C4-2B (cell line): Measurements from ENCODE around the gene CYP2S1.

Experiments
- ZFX ChIP-seq: fragments of 450-650 bp; IDR thresholded peaks from 2 replicates; pipeline ENCODE4 v1.6.1; 2017
- TF ChIP-seq, protein P1 (sequence below): fragments of 450-650 bp; conservative IDR thresholded peaks from 2 replicates; pipeline ENCODE4 v1.5.1; 2017; ENCODE audit warnings: mild to moderate bottlenecking

DNA sequence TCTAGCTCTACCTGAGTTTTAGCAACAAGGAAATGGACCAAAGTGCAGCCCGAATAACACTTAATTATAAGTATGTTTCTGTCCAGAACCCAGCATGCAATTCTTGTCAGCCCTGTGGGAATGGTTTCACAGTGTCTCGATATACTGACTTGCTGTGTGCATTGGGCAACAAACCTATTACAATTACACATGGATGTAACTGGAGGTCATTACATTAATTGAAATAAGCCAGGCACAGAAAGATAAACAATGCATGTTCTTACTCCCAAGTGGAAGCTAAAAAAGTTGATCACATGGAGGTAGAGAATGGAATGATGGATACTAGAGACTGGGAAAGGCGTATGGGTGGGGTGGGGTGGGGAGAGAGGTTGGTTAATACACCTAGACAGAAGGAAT, 5.1 kb upstream of the CYP2S1 start:
- TF ChIP-seq, protein P1, sequence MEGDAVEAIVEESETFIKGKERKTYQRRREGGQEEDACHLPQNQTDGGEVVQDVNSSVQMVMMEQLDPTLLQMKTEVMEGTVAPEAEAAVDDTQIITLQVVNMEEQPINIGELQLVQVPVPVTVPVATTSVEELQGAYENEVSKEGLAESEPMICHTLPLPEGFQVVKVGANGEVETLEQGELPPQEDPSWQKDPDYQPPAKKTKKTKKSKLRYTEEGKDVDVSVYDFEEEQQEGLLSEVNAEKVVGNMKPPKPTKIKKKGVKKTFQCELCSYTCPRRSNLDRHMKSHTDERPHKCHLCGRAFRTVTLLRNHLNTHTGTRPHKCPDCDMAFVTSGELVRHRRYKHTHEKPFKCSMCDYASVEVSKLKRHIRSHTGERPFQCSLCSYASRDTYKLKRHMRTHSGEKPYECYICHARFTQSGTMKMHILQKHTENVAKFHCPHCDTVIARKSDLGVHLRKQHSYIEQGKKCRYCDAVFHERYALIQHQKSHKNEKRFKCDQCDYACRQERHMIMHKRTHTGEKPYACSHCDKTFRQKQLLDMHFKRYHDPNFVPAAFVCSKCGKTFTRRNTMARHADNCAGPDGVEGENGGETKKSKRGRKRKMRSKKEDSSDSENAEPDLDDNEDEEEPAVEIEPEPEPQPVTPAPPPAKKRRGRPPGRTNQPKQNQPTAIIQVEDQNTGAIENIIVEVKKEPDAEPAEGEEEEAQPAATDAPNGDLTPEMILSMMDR, result no peak
- TF ChIP-seq ZFX, result no peak
